GM10248 (cell line): ENCODE measurements around the gene ASIC2.

ENCODE experiments used
- CTCF ChIA-PET: fragments of 300-600 bp; sonication (Branson Sonifier 250); formaldehyde crosslinking; extraction: SDS; loops from one replicate; lab custom pipeline; 2021; ENCODE audit warnings: antibody characterized with exemption; lab: Yijun Ruan, JAX
- POLR2A ChIA-PET: fragments of 350-650 bp; sonication (Branson Sonifier 250); formaldehyde crosslinking; extraction: SDS; loops from one replicate; lab custom pipeline; 2020; ENCODE audit warnings: antibody characterized with exemption; lab: Yijun Ruan, JAX
- DNase-seq: peaks from one replicate; pipeline ENCODE4 v3.0.0; 2012; ENCODE audit errors: extremely low spot score
- CTCF ChIP-seq: IDR thresholded peaks from 2 replicates; pipeline ENCODE4 v1.5.1; 2012; ENCODE audit warnings: mild to moderate bottlenecking, low read depth; ENCODE audit errors: extremely low read depth, missing control alignments, control extremely low read depth

ASIC2 gene

GRCh38 chr17:33229499-33229898, 63.6 kb downstream of the ASIC2 start:
- ChIA-PET CTCF (interaction anchor here (1.3 kb wide), 1 partner anchor 45 kb away, joined by 3 read pairs; no protein-coding TSS in a partner anchor), POLR2A (no interaction called here)

GRCh38 chr17:33229028-33229427, 64.1 kb downstream of the ASIC2 start:
- POLR2A ChIA-PET = no interaction called here
- CTCF ChIA-PET = interaction anchor here (1.3 kb wide), 1 partner anchor 46 kb away, joined by 3 read pairs; no protein-coding TSS in a partner anchor
- no peak for DNase-seq
- TF ChIP-seq CTCF = no peak

More at GRCh38 chr17:33229499-33229898, 63.6 kb downstream of the ASIC2 start:
- TF ChIP-seq CTCF = no peak
- no peak for DNase-seq

- ChIA-PET CTCF (interaction anchor here (1.3 kb wide), 1 partner anchor 46 kb away, joined by 3 read pairs; no protein-coding TSS in a partner anchor), POLR2A (no interaction called here)
- no peak for DNase-seq
- no peak for TF ChIP-seq CTCF
These were observed 64.5 kb downstream of the ASIC2 start for GRCh38 chr17:33228548-33228947.

- TF ChIP-seq CTCF = no peak
- CTCF ChIA-PET = no interaction called here
- POLR2A ChIA-PET = no interaction called here
These were observed 65.2 kb downstream of the ASIC2 start for GRCh38 chr17:33227911-33228310.

GRCh38 chr17:33225994-33226393, 67.1 kb downstream of the ASIC2 start:
- ChIA-PET POLR2A (no interaction called here), CTCF (interaction anchor here (1.1 to 1.2 kb wide), 2 partner anchors 10 to 12 kb away, joined by 4 read pairs; no protein-coding TSS in a partner anchor)
- no peak for DNase-seq
- no peak for TF ChIP-seq CTCF

More at GRCh38 chr17:33227911-33228310, 65.2 kb downstream of the ASIC2 start:
- no peak for DNase-seq

- CTCF ChIA-PET = interaction anchor here (1.1 to 1.2 kb wide), 2 partner anchors 10 to 12 kb away, joined by 4 read pairs; no protein-coding TSS in a partner anchor
- POLR2A ChIA-PET = no interaction called here
- DNase-seq = no peak
- TF ChIP-seq CTCF = no peak
These were observed 67.6 kb downstream of the ASIC2 start for GRCh38 chr17:33225509-33225908.
